Right renal cortex interstitium (tissue), 3 donors: Measurements from ENCODE around the gene SMAD1. TPM values are rescaled to one million over a fixed set of nuclear protein-coding genes. Genes with fewer than 3 reads are reported as not detected.

ENCODE experiments used
- polyA plus RNA-seq, 3 donors: library from polyadenylated mRNA; unstranded; fragments of 120-200 nt; gene quantifications; one replicate each; pipeline ENCODE4 v1.2.1, GENCODE V29; 2013; ENCODE audit not compliant: insufficient read length in 3 of 3

SMAD1 gene
- polyA plus RNA-seq, 3 donors: 65.3 to 68.1 (median 65.5) TPM

Other genes with a start within 250 kb of the SMAD1 start
- 10 to 100 TPM; 13.3 to 14.0 (median 13.7) TPM for gene MMAA, start 137.5 kb downstream of the SMAD1 start, polyA plus RNA-seq
- gene C4orf51, start 198.3 kb downstream of the SMAD1 start, polyA plus RNA-seq: not detected